IMR-90 (cell line): ENCODE measurements around the gene CHMP3. TPM values are rescaled to one million over a fixed set of nuclear protein-coding genes. Genes with fewer than 3 reads are reported as not detected.

ENCODE experiments used
- ATAC-seq: fragments of 200-7000 bp; cut with Tn5 transposase; 2 replicates; pipeline ENCODE4 v1.9.1; 2020; ENCODE audit warnings: low read depth, mild to moderate bottlenecking, moderate library complexity
- BruUV-seq: library from RNA; stranded (reverse); fragments of 400-500 nt; replicated peaks from 2 replicates; lab custom pipeline; 2021; lab: Mats Ljungman, UMichigan
- CTCF ChIA-PET: fragments of 300-600 bp; formaldehyde crosslinking; extraction: SDS; loops from one replicate; lab custom pipeline; 2021; ENCODE audit warnings: antibody characterized with exemption; lab: Yijun Ruan, JAX
- POLR2A ChIA-PET: fragments of 300-600 bp; sonication (Branson Sonifier 250); formaldehyde crosslinking; loops from one replicate; lab custom pipeline; 2022; ENCODE audit warnings: antibody characterized with exemption; ENCODE audit not compliant: unreplicated experiment; lab: Charles Lee
- DNase-seq: peaks from one replicate; pipeline ENCODE4 v3.0.0; 2013
- H2AFZ ChIP-seq: replicated peaks from 2 replicates; pipeline ENCODE3; 2013; ENCODE audit warnings: low read length, mild to moderate bottlenecking; ENCODE audit not compliant: poor library complexity
- H2AK5ac ChIP-seq: 2 replicates; pipeline ENCODE4 v1.6.1; 2013; ENCODE audit warnings: low read depth, low read length, inconsistent platforms
- H2AK9ac ChIP-seq: replicated peaks from 2 replicates; pipeline ENCODE3; 2013; ENCODE audit warnings: mild to moderate bottlenecking, low read depth, low read length, moderate library complexity; ENCODE audit not compliant: poor library complexity
- H2BK120ac ChIP-seq: 2 replicates; pipeline ENCODE4 v1.6.1; 2013; ENCODE audit warnings: low read depth, low read length, inconsistent platforms
- H2BK15ac ChIP-seq: 3 replicates; pipeline ENCODE4 v1.6.1; 2013; ENCODE audit warnings: low read depth, low read length, inconsistent platforms
- H2BK20ac ChIP-seq: 2 replicates; pipeline ENCODE4 v1.6.1; 2013; ENCODE audit warnings: low read depth, mild to moderate bottlenecking, inconsistent platforms, low read length, moderate library complexity
- H2BK5ac ChIP-seq: 2 replicates; pipeline ENCODE4 v1.6.1; 2013; ENCODE audit warnings: mild to moderate bottlenecking, low read depth, low read length, inconsistent platforms; ENCODE audit not compliant: poor library complexity, severe bottlenecking
- H3K14ac ChIP-seq: replicated peaks from 2 replicates; pipeline ENCODE4 v1.6.1; 2013; ENCODE audit warnings: low read depth, low read length, inconsistent platforms
- H3K18ac ChIP-seq: 2 replicates; pipeline ENCODE4 v1.6.1; 2013; ENCODE audit warnings: low read depth, low read length, control low read depth
- H3K23ac ChIP-seq: 2 replicates; pipeline ENCODE4 v1.6.1; 2013; ENCODE audit warnings: low read depth, low read length, inconsistent platforms
- H3K27ac ChIP-seq: 2 replicates; pipeline ENCODE4 v1.5.1; 2013; ENCODE audit warnings: mild to moderate bottlenecking, control low read depth, low read length; ENCODE audit not compliant: insufficient read depth
- H3K27me3 ChIP-seq: 2 replicates; pipeline ENCODE4 v1.6.1; 2013; ENCODE audit warnings: low read length; ENCODE audit not compliant: control insufficient read depth, insufficient read depth
- H3K36me3 ChIP-seq: 2 replicates; pipeline ENCODE4 v1.6.1; 2013; ENCODE audit warnings: low read length, mixed read lengths; ENCODE audit not compliant: control insufficient read depth, insufficient read depth
- H3K4ac ChIP-seq: 2 replicates; pipeline ENCODE4 v1.6.1; 2013; ENCODE audit warnings: low read depth, low read length, inconsistent platforms
- H3K4me1 ChIP-seq: 2 replicates; pipeline ENCODE4 v1.6.1; 2013; ENCODE audit warnings: low read length, mixed read lengths; ENCODE audit not compliant: control insufficient read depth, insufficient read depth
- H3K4me2 ChIP-seq: 2 replicates; pipeline ENCODE4 v1.6.1; 2013; ENCODE audit warnings: low read depth, mild to moderate bottlenecking, control low read depth, low read length, moderate library complexity
- H3K4me3 ChIP-seq: 2 replicates; pipeline ENCODE4 v1.5.1; 2013; ENCODE audit warnings: low read depth, mild to moderate bottlenecking, control low read depth, low read length, moderate library complexity; ENCODE audit not compliant: insufficient read depth
- H3K56ac ChIP-seq: 2 replicates; pipeline ENCODE4 v1.6.1; 2013; ENCODE audit warnings: low read length, inconsistent platforms; ENCODE audit not compliant: insufficient read depth; ENCODE audit errors: extremely low read depth
- H3K79me1 ChIP-seq, 2 experiments: 2 replicates each; pipeline ENCODE4 v1.6.1; 2013; ENCODE audit warnings: low read length in 2 of 2, inconsistent platforms in 1 of 2, low read depth in 1 of 2
- H3K9ac ChIP-seq: 2 replicates; pipeline ENCODE4 v1.6.1; 2013; ENCODE audit warnings: low read depth, low read length, control low read depth
- H3K9me1 ChIP-seq: 2 replicates; pipeline ENCODE4 v1.6.1; 2013; ENCODE audit warnings: low read length, inconsistent platforms; ENCODE audit not compliant: insufficient read depth
- H3K9me3 ChIP-seq: 2 replicates; pipeline ENCODE4 v1.6.1; 2013; ENCODE audit warnings: low read length; ENCODE audit not compliant: control insufficient read depth, insufficient read depth
- H4K20me1 ChIP-seq: 2 replicates; pipeline ENCODE4 v1.6.1; 2013; ENCODE audit warnings: low read length, inconsistent platforms; ENCODE audit not compliant: insufficient read depth
- H4K5ac ChIP-seq: 2 replicates; pipeline ENCODE4 v1.6.1; 2013; ENCODE audit warnings: mild to moderate bottlenecking, low read depth, low read length, control low read depth
- H4K8ac ChIP-seq, 2 experiments: 2 replicates each; pipeline ENCODE4 v1.6.1; 2013; ENCODE audit warnings: low read depth in 2 of 2, low read length in 2 of 2, control low read depth in 1 of 2, inconsistent platforms in 1 of 2
- H4K91ac ChIP-seq: 2 replicates; pipeline ENCODE4 v1.6.1; 2013; ENCODE audit warnings: low read depth, low read length, inconsistent platforms; ENCODE audit not compliant: insufficient read depth
- BHLHE40 ChIP-seq: fragments of 150-350 bp; IDR thresholded peaks from 2 replicates; pipeline ENCODE4 v1.6.1; 2016; ENCODE audit warnings: mild to moderate bottlenecking, low read depth, low read length
- CEBPB ChIP-seq: IDR thresholded peaks from 2 replicates; pipeline ENCODE4 v1.6.1; 2012; ENCODE audit warnings: low read depth, low read length, improper control_type of control experiment
- CHD1 ChIP-seq: IDR thresholded peaks from 2 replicates; pipeline ENCODE4 v1.6.1; 2012; ENCODE audit warnings: low read depth, low read length, improper control_type of control experiment
- ELK1 ChIP-seq: fragments of 150-350 bp; IDR thresholded peaks from 2 replicates; pipeline ENCODE4 v1.6.1; 2016; ENCODE audit warnings: low read depth, mild to moderate bottlenecking, low read length, moderate library complexity, borderline replicate concordance
- MAFK ChIP-seq: IDR thresholded peaks from 2 replicates; pipeline ENCODE4 v1.6.1; 2012; ENCODE audit warnings: low read depth, low read length, improper control_type of control experiment
- MAZ ChIP-seq: IDR thresholded peaks from 2 replicates; pipeline ENCODE4 v1.6.1; 2012; ENCODE audit warnings: low read depth, mild to moderate bottlenecking, low read length, improper control_type of control experiment, moderate library complexity, borderline replicate concordance
- MXI1 ChIP-seq: IDR thresholded peaks from 2 replicates; pipeline ENCODE4 v1.6.1; 2012; ENCODE audit warnings: low read depth, mild to moderate bottlenecking, low read length, moderate library complexity, borderline replicate concordance
- NFE2L2 ChIP-seq: fragments of 150-350 bp; IDR thresholded peaks from 2 replicates; pipeline ENCODE4 v1.6.1; 2016; ENCODE audit warnings: low read depth, mild to moderate bottlenecking, low read length
- RAD21 ChIP-seq: IDR thresholded peaks from 2 replicates; pipeline ENCODE4 v1.6.1; 2012; ENCODE audit warnings: low read length, improper control_type of control experiment
- RCOR1 ChIP-seq: IDR thresholded peaks from 2 replicates; pipeline ENCODE4 v1.6.1; 2012; ENCODE audit warnings: mild to moderate bottlenecking, low read length, improper control_type of control experiment; ENCODE audit not compliant: insufficient replicate concordance
- RFX5 ChIP-seq: IDR thresholded peaks from 2 replicates; pipeline ENCODE4 v1.8.0; 2012; ENCODE audit warnings: low read depth, mild to moderate bottlenecking, low read length, moderate library complexity
- SMC3 ChIP-seq: fragments of 150-350 bp; IDR thresholded peaks from 2 replicates; pipeline ENCODE4 v1.6.1; 2016; ENCODE audit warnings: low read depth, mild to moderate bottlenecking, antibody characterized with exemption, low read length, moderate library complexity
- WGBS, 2 experiments: methylation state at CpG; one replicate each; pipeline versions ENCODE4 v1.1.5 to v1.1.7; 2013; ENCODE audit warnings: missing lambda C conversion rate in 2 of 2; ENCODE audit not compliant: insufficient read length in 1 of 2; ENCODE audit errors: extremely low coverage in 2 of 2; 5-methylcytosine and 5-hydroxymethylcytosine counted together
- dilution Hi-C: fragments of 300-500 bp; cut with HindIII; formaldehyde crosslinking; loops from one replicate; pipeline ENCODE4 v1.14.3; 2018; ENCODE audit warnings: low sequenced_read_pairs; ENCODE audit not compliant: unreplicated experiment
- in situ Hi-C: fragments of 300-500 bp; cut with MboI; formaldehyde crosslinking; loops from 3 replicates; pipeline ENCODE4 v1.14.3; 2019; ENCODE audit warnings: low sequenced_read_pairs, inconsistent platforms, mixed read lengths
- intact Hi-C: fragments of 100-400 bp; cut with micrococcal nuclease; formaldehyde crosslinking; loops from 2 replicates; pipeline ENCODE4 v1.10.0; 2022
- polyA plus RNA-seq, 3 experiments: library from polyadenylated mRNA; depleted of rRNA; stranded (reverse); fragments of >200 nt; gene quantifications; 2 replicates each; pipeline ENCODE4 v1.2.3, GENCODE V29; 2012; ENCODE audit warnings: low replicate concordance in 1 of 3
- total RNA-seq: library from RNA; depleted of rRNA; stranded (reverse); fragments of >200 nt; gene quantifications from 2 replicates; pipeline ENCODE4 v1.2.3, GENCODE V29; 2012
- TF ChIP-seq, protein P1 (sequence below): fragments of 150-350 bp; IDR thresholded peaks from 2 replicates; pipeline ENCODE4 v1.6.1; 2017; ENCODE audit warnings: mild to moderate bottlenecking, antibody characterized with exemption, low read length, low read depth

The CHMP3 gene
- total and polyA plus RNA-seq, 2 of the 4 experiments (the other 2 are of a cell fraction), result 38.4 to 84.6 TPM

DNA sequence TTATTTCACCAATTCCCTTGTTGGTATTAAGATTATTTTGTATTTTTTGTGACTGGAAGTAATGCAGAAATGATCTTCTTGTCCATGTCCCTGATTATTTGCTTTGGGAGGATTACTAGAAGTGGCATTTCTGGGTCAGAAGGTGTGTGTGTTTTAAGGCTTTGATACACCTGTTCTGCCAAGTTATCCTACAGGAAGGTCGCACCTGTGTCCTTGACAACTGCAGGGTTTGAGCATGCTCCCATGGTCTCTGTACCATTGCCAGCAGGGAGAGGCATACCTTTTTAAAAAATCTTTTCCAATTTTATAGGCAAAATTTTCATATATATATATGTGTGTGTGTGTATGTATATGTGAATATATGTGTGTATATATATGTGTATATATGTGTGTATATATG, 92.4 kb downstream of the CHMP3 start:
- H3K4ac ChIP-seq, result no peak overlapping the region
- H3K14ac ChIP-seq, result no peak overlapping the region
- peaks cover 2% of the 10 kb centered on the region; the same call in 1 of the 2 replicates for H4K20me1 ChIP-seq
- peaks cover 20 to 35% of the 10 kb centered on the region in 2 experiments for H3K79me1 ChIP-seq
- H3K27ac ChIP-seq, result no peak overlapping the region
- peaks cover 6% of the 10 kb centered on the region; the same call in 1 of the 2 replicates for H3K4me1 ChIP-seq
- ChIA-PET POLR2A (interaction anchor here (0.6 kb wide), 1 partner anchor 29 kb away, joined by 4 read pairs; no protein-coding TSS in a partner anchor), CTCF (no interaction called here)
- intact Hi-C loops, result no loop called here
- in situ Hi-C loops, result no loop called here
- DNase-seq (no peak), ATAC-seq (no peak)
- no peaks in the 10 kb centered on the region for H3K27me3 ChIP-seq
- H2AFZ ChIP-seq, result no peak overlapping the region
- no peak overlapping the region for H3K56ac ChIP-seq
- TF ChIP-seq BHLHE40 (no peak), MAFK (no peak), SMC3 (no peak), MAZ (no peak), RFX5 (no peak), MXI1 (no peak), RAD21 (no peak), CEBPB (no peak), ELK1 (no peak), CHD1 (no peak), RCOR1 (no peak), NFE2L2 (no peak)
- TF ChIP-seq, protein P1, sequence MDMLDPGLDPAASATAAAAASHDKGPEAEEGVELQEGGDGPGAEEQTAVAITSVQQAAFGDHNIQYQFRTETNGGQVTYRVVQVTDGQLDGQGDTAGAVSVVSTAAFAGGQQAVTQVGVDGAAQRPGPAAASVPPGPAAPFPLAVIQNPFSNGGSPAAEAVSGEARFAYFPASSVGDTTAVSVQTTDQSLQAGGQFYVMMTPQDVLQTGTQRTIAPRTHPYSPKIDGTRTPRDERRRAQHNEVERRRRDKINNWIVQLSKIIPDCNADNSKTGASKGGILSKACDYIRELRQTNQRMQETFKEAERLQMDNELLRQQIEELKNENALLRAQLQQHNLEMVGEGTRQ, result no peak
- no peak overlapping the region for H2AK5ac ChIP-seq
- H3K9me3 ChIP-seq, result no peaks in the 10 kb centered on the region
- peaks cover 46% of the 10 kb centered on the region for H3K36me3 ChIP-seq
- H3K4me3 ChIP-seq, result no peak overlapping the region
- no peak overlapping the region for H2AK9ac ChIP-seq
- no peak overlapping the region for H2BK15ac ChIP-seq
- no peak overlapping the region for H2BK20ac ChIP-seq
- dilution Hi-C loops, result no loop called here
- no peak overlapping the region for H3K9ac ChIP-seq
- H4K8ac ChIP-seq, result no peak overlapping the region
- no peak overlapping the region for H2BK120ac ChIP-seq
- H2BK5ac ChIP-seq, result no peak overlapping the region
- no CpG with 5 or more reads among the region's 1 CpG for WGBS, 2 experiments
- H4K91ac ChIP-seq, result no peak overlapping the region
- no peak overlapping the region for H4K5ac ChIP-seq
- 0 out of 2 replicates have a peak, but pooled peaks cover 4% of the 10 kb centered on the region for H3K9me1 ChIP-seq
- no TSS peak for BruUV-seq
- no peak overlapping the region for H3K23ac ChIP-seq
- no peak overlapping the region for H3K18ac ChIP-seq
- H3K4me2 ChIP-seq, result no peak overlapping the region
